Stimulated activated CD4-positive, alpha-beta T cell treated with anti-CD3 and anti-CD28 coated beads, Interleukin-2, amount 100 ng/mL, for 24 hours (primary cell): ENCODE results near the gene SMARCA5.
"Not testable (repeated sequence)": the region's sequence is repeated elsewhere in the genome, so short reads cannot be mapped to it uniquely, and the experiment has no call there.

ENCODE experiments used
- DNase-seq, 2 donors: peaks; one replicate each; pipeline ENCODE4 v3.0.0-alpha.2; 2020

The SMARCA5 gene, protein sequence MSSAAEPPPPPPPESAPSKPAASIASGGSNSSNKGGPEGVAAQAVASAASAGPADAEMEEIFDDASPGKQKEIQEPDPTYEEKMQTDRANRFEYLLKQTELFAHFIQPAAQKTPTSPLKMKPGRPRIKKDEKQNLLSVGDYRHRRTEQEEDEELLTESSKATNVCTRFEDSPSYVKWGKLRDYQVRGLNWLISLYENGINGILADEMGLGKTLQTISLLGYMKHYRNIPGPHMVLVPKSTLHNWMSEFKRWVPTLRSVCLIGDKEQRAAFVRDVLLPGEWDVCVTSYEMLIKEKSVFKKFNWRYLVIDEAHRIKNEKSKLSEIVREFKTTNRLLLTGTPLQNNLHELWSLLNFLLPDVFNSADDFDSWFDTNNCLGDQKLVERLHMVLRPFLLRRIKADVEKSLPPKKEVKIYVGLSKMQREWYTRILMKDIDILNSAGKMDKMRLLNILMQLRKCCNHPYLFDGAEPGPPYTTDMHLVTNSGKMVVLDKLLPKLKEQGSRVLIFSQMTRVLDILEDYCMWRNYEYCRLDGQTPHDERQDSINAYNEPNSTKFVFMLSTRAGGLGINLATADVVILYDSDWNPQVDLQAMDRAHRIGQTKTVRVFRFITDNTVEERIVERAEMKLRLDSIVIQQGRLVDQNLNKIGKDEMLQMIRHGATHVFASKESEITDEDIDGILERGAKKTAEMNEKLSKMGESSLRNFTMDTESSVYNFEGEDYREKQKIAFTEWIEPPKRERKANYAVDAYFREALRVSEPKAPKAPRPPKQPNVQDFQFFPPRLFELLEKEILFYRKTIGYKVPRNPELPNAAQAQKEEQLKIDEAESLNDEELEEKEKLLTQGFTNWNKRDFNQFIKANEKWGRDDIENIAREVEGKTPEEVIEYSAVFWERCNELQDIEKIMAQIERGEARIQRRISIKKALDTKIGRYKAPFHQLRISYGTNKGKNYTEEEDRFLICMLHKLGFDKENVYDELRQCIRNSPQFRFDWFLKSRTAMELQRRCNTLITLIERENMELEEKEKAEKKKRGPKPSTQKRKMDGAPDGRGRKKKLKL

DNA sequence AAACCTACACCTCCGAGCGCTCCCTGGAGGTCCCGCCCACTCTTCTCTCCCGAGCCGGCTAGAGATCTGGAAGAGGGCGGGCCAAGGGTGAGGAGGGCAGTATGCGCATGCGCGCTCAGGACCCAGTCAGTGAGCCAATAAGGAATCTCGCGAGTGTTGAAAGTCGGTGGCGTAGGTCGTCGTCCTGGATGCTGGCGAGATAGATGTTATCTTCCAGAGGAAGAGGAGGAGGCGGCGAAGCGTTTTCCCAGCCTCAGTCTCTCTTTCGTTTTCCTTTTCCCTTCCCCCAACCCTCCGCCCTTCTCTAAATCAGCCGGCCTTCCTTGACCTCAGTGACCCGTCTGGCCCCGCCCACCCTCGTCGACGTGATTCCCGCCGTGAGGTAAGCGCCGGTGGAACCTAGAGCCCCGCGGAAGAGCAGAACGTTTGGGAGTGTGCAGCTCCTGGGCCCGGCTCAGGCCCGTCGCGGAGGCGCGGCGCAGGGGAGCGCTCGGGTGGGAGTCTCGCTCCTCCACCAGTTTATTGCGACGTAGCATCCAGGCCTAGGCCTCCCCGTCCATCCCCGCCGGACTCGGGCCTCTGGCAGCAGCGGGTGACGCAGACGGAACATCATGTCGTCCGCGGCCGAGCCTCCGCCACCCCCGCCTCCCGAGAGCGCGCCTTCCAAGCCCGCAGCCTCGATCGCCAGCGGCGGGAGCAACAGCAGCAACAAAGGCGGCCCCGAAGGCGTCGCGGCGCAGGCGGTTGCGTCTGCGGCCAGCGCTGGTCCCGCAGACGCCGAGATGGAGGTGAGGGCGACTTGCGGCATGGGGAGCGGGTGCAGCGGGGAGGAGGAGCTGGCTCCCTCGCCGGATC is at the start of gene SMARCA5:
Gene SMARCA5 (plus strand): TSS at position 389 of the 855 bp plus-strand sequence. CDS start 223 bp downstream, at position 612.
- DNase-seq, result peak; percentile 95 to 96

DNA sequence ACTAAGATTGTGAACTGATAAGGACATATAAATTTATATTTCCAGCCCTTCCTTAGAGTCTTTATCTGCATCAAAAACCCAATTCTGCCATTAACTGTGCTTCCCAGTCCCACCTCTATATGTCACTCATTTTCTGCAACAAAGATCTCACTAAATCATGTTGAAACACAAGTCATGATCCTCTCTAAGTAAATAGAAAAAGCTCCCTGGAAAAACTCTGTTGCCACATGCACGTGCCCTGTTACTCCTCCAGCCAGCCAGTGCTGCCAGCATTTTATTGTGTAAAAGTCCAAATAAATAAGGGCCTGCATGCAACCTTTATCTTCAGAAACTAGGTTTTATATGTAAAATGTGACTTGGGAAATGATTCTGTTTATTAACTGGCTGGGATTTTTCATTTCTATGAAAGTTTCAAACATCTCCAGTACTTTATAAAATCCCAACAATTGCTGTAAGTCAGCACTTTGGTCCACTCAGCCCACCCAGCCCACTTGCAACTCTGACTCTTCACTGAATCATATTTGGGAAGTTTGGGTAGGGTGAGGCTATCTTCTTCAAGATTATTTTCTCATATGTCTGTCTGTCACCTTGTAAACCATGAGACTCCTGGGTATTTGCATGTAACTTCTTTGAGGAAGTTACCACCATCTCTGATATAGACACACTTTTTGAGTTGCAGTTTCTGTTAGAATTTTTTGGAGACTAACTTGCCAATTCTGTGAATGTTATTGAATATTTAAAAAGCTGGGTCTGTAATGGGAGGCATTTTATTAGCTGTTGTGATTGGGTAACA is 40.0 kb upstream of the SMARCA5 start:
- DNase-seq, result no peak

DNA sequence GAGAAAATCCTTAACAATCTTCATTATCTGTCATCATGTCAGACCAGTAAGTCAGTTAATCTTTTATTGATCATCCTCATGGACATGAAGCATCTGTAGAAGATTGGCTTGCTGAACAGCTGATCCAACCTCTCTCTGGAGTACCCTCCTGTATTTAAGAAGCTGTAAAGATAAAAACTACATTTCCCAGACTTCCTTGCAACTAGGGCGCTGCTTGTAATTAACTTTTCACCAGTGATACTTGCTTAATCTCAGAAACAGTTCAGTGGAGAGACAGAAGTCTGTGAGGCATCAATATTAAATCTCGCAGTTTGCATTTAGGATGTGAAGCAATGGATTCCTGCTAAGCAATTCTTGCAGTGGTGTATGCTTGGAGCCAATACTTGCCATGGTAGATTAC is 36.0 kb upstream of the SMARCA5 start:
- DNase-seq, result no peak

DNA sequence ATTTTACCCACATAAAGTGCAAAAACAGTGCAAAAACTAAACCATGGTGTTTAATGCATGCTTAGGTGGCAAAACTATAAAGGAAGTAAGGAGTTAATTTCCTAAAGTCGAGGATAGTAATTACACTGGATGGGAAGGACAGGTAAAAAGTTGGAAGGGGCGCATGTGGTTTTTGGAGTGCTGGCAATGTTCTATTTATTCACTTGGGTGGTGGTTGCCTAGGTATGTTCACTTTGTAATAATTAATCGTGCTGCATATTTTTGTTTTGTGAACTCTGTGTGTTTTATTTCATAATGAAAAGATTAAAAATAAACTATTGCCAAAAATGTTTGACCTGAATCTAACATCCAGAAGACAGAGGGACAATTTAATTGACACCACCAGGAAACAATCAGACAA is 32.1 kb upstream of the SMARCA5 start:
- no peak for DNase-seq

DNA sequence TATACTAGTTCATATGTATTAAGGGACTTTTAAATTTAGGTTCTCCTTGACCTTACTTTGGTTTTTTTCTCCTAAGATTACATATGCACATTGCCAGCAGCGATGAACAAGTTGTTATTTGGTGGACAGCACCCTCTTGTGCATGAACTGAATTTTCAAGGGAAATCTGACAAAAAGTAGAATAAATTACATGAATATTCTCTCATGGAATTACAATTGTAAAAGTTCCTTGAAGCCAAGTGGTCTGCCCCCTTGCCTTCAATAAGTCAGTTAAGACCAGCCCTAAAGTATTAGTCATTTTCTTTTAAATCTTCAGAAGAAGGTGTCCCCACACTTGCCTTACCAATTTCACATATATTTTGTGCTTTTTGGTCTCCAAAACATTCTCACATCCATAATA is 30.7 kb upstream of the SMARCA5 start:
- no peak for DNase-seq

DNA sequence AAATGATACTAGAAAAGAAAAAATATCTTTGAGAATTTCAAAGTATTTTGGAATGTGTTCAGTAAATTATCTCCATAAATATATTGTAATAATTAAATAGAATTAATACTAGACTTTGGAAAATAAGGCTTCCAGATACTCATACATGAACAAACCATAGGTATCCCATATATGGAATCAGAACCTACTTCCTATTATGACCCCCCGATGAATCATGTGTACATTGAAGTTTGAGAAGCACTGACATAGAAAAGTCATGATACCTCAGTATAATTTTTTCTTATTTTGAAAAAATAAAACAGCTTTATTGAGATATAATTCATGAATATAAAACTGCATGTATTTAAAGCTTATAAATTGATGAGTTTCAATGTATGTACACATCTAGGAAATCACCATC is 27.2 kb upstream of the SMARCA5 start:
- DNase-seq, result no peak

DNA sequence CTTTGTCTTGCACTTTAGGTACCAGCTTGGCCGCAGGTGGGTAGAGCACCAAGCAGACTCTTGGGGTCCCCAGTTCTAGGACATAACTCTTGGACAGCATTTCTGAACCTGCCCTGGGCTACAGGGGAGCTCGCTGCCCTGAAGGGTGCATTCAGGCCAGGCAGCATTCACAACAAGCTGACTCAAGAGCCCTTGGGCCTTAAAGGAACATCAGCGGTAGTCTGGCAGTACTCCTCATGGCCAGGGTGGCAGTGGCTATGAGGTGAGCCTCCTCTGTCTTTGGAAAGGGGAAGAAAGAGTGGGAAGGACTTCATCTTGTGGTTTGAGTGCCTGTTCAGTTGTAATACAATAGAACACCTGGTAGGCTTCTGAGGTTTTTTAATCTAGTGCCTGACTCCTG is 24.8 kb upstream of the SMARCA5 start:
- DNase-seq, result no peak

DNA sequence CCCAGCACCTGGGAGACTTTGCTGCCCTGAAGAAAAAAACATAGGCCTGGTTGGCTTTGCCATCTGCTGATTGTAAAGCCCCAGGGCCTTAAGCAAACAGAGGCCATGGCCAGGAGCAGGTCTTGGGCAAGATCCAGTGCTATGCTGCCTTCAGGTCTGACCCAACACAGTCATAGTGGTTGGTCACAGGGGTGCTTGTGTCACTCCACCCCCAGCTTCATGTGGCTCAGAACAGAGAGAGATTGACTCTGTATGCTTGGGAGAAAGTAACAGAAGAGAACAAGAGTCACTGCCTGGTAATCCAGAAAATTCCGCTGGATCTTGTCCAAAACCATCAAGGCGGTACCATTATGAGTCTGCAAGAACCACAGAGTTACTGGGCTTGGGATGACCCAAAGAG is 24.4 kb upstream of the SMARCA5 start:
- no peak for DNase-seq

DNA sequence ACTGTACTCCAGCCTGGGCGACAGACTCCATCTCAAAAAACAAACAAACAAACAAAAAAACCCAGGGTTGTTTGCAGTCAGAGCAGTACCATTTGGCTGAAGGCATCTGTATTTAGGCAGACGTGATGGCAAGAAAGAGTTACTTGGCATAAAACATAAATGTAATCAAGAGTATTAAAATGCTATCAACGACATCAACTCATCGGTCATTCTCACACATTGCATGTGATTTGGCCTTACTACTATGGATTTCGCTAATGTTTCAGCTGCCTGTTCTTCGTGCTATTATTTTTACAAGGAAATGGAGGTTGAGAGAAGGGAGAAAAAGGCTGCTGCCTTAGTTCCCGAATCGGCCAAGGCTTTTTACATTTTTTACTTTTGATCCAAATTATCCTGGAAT is 15.5 kb upstream of the SMARCA5 start:
- no peak for DNase-seq

DNA sequence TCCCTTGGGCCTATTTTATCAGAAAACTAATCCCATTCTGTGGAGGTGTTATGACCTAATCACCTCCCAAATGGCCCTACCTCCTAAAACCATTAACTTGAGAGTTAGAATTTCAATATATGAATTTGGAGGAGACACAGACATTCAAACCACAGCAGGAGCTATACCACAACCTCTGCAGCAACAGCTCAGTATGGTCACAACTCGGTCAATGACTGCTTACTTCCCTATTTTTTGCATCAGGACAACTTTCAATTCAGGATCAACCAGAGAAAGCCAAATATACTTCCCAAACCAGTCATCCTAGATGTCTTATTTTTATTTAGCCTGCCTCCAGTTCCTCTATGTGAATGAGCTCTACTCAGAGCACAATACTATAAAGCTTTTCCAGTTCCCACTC is 11.3 kb upstream of the SMARCA5 start:
- no peak for DNase-seq

DNA sequence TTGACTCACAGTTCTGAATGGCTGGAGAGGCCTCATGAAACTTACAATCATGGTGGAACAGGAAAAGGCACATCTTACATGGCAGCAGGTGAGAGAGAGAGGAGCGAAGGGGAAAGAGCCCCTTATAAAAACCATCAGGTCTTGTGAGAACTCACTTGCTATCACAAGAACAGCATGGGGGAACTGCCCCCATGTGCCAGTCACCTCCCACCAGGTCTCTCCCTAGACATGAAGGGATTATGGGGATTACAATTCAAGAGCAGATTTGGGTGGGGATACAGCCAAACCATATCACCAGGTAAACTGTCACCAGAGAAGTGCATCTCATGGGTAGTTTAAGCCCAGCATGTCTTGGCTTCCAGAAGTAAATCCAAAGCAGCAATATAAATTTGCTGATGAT is 7.5 kb upstream of the SMARCA5 start:
- no peak for DNase-seq

DNA sequence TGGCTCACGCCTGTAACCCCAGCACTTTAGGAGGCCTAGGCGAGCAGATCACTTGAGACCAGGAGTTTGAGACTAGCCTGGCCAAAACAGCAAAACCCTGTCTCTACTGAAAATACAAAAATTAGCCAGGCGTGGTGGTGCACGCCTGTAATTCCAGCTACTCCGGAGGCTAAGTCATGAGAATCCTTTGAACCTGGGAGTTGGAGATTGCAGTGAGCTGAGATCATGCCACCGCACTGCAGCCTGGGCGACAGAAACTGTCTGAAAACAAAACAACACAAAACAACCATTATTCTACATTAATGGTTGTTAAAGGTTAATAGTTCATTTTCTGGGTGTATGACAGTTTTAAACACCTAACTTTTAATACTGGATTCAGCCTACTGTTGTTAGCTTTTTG is 1.6 kb upstream of the SMARCA5 start:
- DNase-seq, result no peak

DNA sequence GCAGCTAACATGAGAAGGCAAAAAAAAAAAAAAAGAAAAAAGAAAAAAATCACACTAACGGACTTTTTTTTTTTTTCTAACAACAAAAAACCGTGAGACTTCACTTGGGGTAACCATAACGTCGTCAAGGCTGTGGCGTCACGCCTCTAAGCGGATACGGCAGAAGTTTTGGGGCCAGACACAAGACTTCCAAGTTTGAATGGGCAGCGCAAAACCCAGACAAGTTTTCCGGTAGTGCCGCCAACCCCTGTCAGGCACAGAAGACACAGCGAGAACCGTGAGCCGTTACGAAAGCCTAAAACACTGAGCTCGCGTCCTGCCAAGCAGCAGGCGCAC is 556 bp upstream of the SMARCA5 start:
- no peak for DNase-seq

DNA sequence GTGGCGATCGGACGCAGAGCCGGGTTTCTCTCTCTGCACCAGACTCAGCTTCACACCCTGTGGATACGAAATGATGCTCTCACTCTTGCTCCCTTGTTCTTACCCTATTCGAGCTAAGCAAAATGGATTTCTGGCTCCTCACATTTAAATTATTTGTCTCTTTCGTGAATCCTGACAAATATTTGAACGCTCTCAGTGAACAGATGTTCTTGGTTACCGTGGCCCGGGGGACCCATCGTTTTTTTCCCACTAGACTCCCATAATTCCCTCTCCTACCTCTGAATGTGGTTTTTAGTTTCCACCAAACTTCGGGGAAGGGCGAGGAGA is 630 bp downstream of the SMARCA5 start:
- DNase-seq, result no peak

DNA sequence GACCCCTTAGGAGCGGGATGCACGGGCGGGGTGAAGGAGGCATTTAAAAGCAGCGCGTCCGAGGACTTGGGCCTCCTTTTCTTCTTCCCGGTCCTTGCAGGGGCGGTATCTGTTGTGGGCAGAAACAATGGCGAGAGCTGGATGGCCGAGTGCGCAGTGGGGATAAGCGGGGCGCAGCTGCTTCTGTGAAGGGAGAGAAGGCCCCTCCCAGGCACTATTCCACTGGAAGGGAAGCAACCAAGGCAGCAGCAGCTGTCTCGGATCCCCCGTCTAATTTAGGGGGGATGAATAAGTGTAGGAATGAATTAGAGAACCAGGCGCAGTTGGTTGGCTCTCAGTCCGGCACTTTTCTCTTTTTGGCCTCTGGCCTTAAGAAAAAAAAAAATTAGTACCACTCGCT is 995 bp downstream of the SMARCA5 start:
- peak; percentile 22 to 28 for DNase-seq

DNA sequence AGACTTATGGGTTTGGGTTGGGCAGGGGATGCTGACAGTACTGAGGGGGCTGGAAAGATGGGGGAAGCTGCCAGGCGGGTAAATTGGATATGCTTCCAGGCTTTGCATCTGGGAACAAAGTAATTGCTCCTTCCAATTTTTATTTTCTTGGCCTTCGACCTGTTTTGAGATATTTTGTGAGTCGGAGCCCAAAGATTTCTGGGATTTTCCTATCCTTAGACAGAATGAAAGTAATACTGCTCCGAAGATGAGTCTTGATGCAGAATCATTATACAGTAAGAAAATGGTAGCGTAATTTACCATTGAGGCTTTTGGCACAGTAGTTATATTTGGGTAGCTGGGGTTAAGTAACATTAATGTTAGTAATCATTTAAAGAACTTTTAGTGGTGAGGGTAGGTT is 1.4 kb downstream of the SMARCA5 start:
- DNase-seq, result no peak

DNA sequence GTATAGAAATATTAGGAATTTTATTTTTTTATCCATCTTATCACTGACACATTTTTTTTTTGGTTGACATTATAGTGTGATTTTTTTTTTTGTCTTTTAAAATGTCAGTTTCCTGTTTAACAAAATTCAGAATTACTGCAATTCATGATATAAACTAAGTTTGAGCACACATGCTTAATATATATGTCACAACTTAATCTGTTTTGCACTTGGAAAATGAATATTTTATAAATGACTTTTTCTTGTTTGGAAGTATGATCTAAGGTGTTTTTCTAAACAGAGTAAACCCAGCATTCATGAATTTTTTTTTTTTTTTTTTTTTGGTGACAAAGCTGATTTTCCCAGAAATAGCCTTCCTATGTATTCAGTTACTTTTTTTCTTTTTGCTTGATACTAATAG is 2.4 kb downstream of the SMARCA5 start:
- DNase-seq, result no peak

DNA sequence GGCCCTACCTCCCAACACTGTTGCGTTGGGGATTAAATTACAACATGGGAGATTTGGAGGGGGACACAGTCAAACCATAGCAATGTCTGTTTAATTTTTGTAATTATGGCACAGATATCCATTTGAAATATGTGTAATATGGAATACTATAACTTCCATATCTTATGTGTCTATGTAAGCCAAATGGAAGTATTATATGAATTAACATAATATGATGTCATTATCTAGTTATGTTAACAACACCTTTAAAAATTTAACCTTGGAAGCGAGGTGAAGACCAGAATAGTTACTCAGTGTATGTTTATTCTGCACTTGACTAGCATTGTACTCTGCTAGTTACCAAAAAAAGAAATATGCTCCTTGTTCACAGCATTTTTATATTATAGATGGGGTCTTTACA is 4.3 kb downstream of the SMARCA5 start:
- no peak for DNase-seq

DNA sequence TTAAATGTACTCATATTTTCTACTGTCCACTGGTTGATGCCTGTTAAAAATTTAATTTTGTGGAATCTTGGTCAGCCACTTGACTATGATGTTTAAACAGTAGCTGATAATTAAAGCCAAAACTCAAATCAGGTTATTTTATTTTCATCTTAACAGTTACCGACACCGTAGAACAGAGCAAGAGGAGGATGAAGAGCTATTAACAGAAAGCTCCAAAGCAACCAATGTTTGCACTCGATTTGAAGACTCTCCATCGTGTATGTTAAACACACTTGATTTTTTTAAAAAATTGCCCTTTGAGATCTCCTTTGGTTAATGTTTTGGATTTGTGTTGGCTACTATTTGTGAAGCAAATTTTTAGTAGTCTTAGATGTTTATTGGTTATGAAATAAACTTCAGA is 10.7 kb downstream of the SMARCA5 start:
- DNase-seq, result no peak

DNA sequence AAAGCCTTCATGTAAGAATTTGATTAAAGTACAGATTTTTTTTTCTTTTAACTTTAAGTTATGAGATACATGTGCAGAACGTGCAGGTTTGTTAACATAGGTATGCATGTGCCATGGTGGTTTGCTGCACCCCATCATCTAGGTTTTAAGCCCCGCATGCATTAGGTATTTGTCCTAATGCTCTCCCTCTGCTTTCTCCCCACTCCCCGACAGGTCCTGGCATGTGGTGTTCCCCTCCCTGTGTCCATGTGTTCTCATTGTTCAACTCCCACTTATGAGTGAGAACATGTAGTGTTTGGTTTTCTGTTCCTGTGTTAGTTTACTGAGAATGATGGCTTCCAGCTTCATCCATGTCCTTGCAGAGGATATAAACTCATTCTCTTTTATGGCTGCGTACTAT is 14.5 kb downstream of the SMARCA5 start:
- DNase-seq, result not testable (repeated sequence)

DNA sequence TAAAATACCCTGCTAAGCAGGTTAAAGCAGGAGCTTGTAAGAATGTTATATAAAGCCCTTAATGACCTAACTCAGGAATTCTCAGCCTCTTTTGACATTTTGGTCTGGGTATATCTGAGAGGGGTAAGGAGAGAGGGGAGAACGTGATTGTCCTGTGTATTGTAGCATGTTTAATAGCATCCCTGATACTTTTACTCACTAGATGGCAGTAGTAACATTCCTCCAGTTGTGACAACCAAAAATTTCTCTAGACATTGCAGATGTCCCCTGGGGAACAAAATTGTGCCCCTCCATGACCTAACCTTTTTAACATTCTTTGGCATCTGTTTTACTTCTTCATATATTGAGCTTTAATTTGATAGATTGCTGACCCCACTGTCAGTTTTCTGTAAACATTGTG is 17.9 kb downstream of the SMARCA5 start:
- no peak for DNase-seq

DNA sequence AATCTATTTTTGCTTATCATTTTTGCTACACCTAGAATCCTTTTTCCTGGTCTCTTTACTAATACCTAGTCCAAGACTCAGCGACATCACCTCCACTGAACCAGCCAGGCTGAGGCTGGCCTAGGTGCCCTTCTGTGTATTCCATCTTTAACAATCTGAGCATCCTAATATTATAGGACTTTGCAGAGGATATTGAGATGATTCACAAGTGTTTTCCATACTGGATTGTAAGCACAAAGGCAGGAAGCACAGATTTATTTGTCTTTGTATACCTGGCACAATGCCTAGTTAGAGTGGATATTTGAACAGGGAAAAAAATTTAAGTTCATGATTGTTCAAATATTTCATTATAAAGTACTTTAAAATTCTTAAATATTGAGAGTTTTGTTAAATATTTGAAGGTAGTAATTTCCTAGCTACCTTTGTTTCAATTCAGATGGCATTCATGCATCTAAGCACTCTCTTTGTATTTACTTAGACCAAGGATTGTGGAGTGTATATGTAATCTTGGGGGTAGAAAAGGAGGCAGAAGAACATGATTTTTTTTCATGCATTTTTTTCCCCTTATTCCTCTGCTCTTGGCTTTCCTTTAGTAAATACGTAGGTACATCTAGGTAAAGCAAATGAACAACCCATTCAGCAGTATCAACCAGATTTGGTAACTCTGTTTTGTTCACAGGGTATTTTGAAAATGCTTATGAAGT is 18.4 kb downstream of the SMARCA5 start:
- no peak for DNase-seq
